GM21367 (cell line): ENCODE data around the gene PLCB1.
"Not testable (repeated sequence)": the region's sequence is repeated elsewhere in the genome, so short reads cannot be mapped to it uniquely, and the experiment has no call there.

Source experiments
- ATAC-seq: cut with Tn5 transposase; IDR thresholded peaks from one replicate; pipeline ENCODE4 v1.9.1; 2021; ENCODE audit not compliant: unreplicated experiment

The PLCB1 gene

DNA sequence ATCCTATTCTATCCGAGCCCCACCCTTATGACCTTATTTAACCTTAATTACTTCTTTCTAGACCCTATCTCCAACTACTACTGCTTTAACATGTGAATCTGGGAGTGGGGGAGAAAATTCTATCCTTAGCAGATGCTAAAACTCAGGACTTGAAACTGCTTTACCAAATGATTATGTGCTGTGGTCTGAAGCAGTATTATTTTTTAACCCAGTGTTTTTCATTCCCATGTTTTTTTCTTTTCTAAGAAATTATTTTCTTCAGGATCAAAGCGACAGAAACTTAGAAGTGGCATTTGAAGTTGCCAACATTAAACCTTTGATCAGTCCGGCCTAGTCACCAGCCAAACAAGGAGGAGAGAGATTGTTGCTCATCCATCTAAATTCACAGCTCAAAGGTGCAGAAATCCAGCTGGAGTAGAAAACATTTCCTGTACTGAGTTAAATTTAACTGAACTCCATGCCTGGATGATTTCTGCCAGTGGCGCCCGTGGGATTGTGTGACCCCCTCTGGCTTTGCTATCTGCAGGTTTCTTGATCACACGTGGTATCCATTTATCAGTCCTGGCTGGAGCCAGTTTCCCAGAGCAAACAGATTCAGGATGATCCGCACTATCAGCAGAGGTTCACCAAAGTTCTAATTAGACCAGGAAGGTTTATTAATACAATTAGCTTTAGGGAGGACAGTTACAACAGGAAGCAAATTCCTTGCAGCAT, 300.5 kb downstream of the PLCB1 start:
- ATAC-seq: no peak

DNA sequence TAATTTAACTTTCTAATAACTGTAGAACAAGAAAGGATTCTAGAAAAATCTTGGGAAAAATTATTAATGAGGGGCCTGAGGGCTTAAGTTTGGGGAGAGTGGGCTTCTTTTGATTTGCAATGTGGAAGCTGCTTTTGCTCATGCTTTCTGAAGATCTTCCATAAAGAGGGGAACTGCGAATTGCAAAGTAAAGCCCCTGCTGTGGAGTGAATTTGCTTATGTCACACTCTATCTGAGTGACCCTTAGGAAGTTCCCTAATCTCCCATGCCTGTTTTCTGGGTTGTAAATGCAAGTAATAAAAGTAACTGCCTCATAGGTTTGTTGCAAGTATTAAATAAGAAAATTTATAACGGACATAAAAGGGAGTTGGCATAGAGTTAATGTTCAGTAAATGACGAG, 301.2 kb downstream of the PLCB1 start:
- ATAC-seq: no peak

GRCh38 chr20:8434326-8434876, 302.3 kb downstream of the PLCB1 start:
- ATAC-seq: no peak

GRCh38 chr20:8435285-8436035, 303.4 kb downstream of the PLCB1 start:
- no peak for ATAC-seq

DNA sequence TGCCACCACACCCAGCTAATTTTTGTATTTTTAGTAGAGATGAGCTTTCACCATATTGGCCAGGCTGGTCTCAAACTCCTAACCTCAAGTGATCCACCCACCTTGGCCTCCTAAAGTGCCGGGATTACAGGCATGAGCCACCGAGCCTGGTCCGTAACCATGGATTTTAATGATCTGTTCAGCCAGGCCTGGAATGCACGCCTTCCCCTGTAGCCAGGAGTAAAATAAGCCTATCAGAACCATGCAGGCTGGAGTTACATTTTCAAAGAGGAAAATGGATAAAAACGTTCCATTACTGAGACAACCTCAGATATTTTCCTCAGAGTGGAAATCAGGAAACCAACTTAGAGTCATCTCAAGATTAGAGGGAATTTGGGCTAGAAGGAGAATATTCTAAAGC, 304.9 kb downstream of the PLCB1 start:
- ATAC-seq: not testable (repeated sequence)

GRCh38 chr20:8438748-8439147, 306.7 kb downstream of the PLCB1 start:
- ATAC-seq: no peak

DNA sequence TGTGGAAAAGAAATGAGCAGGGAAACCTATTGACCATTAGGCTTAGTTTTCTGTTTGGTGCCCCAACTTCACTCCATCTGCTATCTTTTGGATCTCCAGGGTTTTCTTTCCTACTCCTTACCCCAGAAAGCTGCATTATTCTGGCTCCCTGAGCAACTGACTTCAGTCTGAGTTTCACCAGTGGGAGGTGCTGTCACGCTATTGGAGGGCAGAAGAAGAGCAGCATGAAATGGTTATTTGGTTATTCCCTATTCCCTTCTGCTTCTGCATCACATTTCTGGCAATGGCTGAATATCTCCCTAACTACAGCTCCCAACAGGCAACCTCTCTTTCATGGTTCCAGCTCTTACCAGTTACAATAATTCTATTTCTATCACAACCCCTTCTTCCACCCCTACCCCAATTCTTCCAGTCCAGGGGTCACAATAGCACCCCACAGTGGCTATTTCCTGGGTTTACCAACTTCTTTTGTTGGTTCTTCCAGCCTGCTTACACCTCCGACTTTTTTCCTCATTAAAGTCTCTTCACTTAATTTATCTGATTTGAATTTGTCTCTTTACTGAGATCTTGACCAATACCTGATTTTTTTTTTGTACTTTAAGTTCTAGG, 311.5 kb downstream of the PLCB1 start:
- ATAC-seq: no peak

DNA sequence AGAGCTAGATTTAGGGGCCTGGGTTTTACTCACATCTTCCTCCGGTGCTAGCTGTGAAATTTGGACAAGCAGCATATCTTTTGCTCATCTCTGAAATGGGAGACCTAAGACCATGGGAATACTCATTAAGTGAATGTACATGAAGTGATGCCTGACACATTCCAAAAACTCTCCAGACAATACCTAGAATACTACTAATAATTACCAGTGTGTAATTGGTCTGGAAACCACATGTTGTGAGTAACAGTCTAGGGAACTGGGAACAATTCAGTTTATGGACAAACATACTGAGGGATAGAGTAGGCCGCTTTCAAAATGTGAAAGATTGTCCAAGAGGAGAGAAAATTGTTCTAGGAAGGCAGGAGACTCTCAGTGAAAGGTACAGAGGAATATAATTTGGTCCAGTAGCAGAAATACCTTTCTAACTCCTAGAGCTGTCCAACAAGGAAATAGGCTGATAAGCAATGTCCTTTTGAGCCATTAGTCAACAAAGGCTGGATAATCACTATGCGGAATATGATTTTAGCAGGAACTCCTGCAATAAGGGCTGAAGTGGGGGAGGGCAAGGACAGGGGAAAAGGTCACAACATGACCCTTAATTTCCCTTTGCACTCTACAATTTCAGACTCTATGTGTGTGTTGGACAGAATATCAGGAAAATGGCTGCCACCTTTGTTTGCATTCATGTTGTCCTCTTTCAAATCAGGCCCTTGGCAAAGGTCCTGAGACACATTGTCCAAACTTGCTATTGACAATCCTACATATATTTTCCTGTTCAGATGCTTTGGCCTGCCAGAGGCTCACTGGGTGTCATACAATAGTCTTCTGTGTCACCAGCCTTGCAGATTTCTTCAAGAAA, 315.4 kb downstream of the PLCB1 start:
- no peak for ATAC-seq

DNA sequence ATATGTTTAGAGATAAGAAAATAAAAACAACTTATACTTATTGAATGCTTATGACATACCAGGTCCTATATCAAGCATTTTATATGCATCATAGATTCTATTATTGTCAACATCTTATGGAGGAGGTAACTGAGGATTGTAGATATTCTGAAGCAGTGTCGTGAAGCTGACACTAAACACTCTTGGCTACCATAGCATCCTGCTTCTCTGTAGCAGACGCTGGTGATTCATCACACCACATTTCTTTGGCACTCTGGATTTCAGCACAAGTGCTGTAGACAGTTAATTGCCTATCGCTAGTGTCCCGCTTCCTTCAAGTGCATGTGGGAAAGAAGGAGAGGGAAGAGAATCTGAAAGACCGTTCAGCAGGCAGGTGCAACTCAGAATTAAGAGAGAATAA, 317.1 kb downstream of the PLCB1 start:
- ATAC-seq: no peak

GRCh38 chr20:8454137-8454712, 322.2 kb downstream of the PLCB1 start:
- no peak for ATAC-seq

DNA sequence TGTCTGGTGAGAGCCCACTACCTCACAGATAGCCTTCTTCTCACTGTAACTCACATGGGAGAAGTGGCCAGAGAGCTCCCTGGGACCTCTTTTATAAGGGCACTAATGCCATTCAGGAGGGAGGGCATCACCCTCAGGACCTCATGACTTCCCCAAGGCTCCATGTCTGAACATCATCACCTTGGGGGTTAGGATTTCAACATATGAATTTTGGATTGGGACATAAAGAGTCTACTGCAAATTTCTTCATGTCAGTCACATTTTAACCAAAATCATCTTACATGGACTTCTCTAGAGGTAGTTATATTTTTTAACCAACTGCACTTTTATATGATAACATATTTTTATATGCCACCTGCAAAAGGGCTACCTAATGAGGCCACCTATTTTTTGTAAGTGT, 324.7 kb downstream of the PLCB1 start:
- ATAC-seq: no peak

- ATAC-seq: no peak
Measured at GRCh38 chr20:8457978-8458377, 325.9 kb downstream of the PLCB1 start.

- no peak for ATAC-seq
Measured at GRCh38 chr20:8461186-8461585, 329.1 kb downstream of the PLCB1 start.

GRCh38 chr20:8464368-8464767, 332.3 kb downstream of the PLCB1 start:
- ATAC-seq: no peak

GRCh38 chr20:8466781-8467180, 334.7 kb downstream of the PLCB1 start:
- not testable (repeated sequence) for ATAC-seq

GRCh38 chr20:8470156-8470555, 338.1 kb downstream of the PLCB1 start:
- ATAC-seq: no peak

DNA sequence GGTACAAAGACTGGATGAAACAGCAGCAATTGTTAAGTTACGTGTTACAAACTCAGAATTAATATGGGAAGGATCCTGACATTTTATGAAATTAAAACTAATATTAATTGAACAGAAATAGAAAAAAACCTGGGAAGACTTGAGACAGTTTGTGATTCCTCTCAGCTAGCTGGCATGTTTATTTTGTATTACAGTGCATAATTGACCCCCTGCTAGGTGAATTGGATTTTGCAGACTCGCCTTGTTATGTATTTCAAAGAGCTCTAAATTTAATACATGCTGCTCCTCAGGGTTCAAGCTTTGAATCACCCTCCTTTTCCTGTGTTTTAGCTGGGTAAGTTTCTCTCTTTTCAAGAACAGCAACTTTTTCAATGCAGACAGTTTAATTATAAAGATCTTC, 339.4 kb downstream of the PLCB1 start:
- no peak for ATAC-seq

- ATAC-seq: no peak
Measured at GRCh38 chr20:8473459-8473858, 341.4 kb downstream of the PLCB1 start.

DNA sequence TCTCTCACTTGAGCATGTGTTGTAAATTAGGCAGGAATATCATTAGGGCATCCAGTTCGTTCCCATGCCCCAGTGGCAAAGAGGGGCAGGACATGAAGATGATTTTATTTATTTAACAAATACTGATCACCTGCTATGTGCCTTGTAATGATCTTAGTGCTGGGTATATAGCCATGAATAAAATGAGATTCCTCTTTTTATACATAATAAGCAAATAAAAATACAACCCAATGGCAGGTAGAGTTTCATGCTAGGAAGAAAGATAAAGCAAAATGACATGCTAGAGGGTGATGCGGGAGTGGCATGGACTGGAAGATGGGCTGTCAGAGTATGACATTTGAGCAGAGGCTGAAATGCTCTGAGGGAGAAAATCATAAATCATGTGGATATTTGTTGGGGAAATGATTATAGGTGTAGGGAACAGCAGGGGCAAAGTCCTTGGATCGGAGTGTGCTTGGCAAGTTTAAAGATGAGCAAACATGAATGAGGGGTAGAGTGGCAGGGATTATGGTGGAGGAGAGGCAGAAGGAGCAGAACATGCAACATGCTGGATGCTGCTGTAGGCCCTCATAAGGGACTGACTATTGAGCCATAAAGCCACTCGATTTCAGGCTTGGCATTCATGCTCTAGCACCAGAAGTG, 342.1 kb downstream of the PLCB1 start:
- no peak for ATAC-seq

DNA sequence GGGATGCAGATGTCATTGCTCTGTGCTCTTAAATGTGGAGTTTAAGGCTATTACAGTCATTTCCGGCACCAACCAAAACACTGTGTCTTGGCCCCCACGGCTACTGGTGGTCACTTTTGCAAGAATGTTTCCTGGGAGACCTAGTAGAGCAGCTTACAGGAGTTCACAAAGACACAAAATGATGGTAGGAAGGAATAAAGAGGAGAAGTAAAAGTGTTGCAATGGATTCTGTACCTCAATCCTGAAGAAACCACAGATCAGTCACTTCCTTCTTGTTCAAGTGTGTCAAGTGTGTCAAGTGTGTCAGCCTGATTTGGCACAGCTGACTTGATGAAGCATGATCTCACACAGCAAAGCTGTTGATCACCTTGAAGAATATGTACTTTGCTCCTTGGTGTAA, 344.0 kb downstream of the PLCB1 start:
- ATAC-seq: no peak
